MM.1S (cell line): ENCODE data around the gene SMC1B.

Source experiments
- DNase-seq: peaks from one replicate; pipeline ENCODE4 v3.0.0-alpha.2; 2015
- H2AFZ ChIP-seq: fragments of 300-600 bp; sonication (generic); 2 replicates; pipeline ENCODE4 v1.6.0; 2016; ENCODE audit warnings: antibody characterized with exemption, low read length
- H3F3A ChIP-seq: fragments of 300-600 bp; sonication (generic); 2 replicates; pipeline ENCODE4 v1.6.1; 2016; ENCODE audit warnings: mild to moderate bottlenecking, antibody characterized with exemption, low read length, moderate library complexity, mixed read lengths; ENCODE audit not compliant: insufficient read depth
- H3K27ac ChIP-seq: fragments of 300-600 bp; sonication (generic); 2 replicates; pipeline ENCODE4 v1.5.1; 2016; ENCODE audit warnings: mild to moderate bottlenecking, low read length
- H3K27me3 ChIP-seq: fragments of 300-600 bp; sonication (generic); replicated peaks from 2 replicates; pipeline ENCODE4 v1.6.0; 2016; ENCODE audit warnings: low read length; ENCODE audit not compliant: insufficient read depth
- H3K36me3 ChIP-seq: fragments of 300-600 bp; sonication (generic); replicated peaks from 2 replicates; pipeline ENCODE4 v1.6.1; 2016; ENCODE audit warnings: mild to moderate bottlenecking, low read length, mixed read lengths; ENCODE audit not compliant: insufficient read depth
- H3K4me1 ChIP-seq: fragments of 300-600 bp; sonication (generic); 2 replicates; pipeline ENCODE4 v1.6.1; 2016; ENCODE audit warnings: low read length, mixed read lengths
- H3K4me2 ChIP-seq: fragments of 300-600 bp; sonication (generic); 2 replicates; pipeline ENCODE4 v1.6.0; 2016; ENCODE audit warnings: low read depth, low read length
- H3K4me3 ChIP-seq: fragments of 300-600 bp; sonication (generic); 2 replicates; pipeline ENCODE4 v1.5.1; 2016; ENCODE audit warnings: low read length, mixed read lengths
- H3K79me2 ChIP-seq: fragments of 300-600 bp; sonication (generic); 2 replicates; pipeline ENCODE4 v1.6.1; 2016; ENCODE audit warnings: mixed run types, low read length, mixed read lengths
- H3K9ac ChIP-seq: fragments of 300-600 bp; sonication (generic); 2 replicates; pipeline ENCODE4 v1.6.1; 2016; ENCODE audit warnings: low read length, mixed read lengths
- H3K9me2 ChIP-seq: fragments of 300-600 bp; sonication (generic); replicated peaks from 2 replicates; pipeline ENCODE4 v1.6.1; 2016; ENCODE audit warnings: mild to moderate bottlenecking, low read length, mixed read lengths; ENCODE audit not compliant: insufficient read depth
- H3K9me3 ChIP-seq: fragments of 300-600 bp; sonication (generic); replicated peaks from 2 replicates; pipeline ENCODE4 v1.6.1; 2016; ENCODE audit warnings: mild to moderate bottlenecking, low read length, mixed read lengths; ENCODE audit not compliant: insufficient read depth
- H4K20me1 ChIP-seq: fragments of 300-600 bp; sonication (generic); 2 replicates; pipeline ENCODE4 v1.6.1; 2016; ENCODE audit warnings: mild to moderate bottlenecking, low read length, moderate library complexity, mixed read lengths; ENCODE audit not compliant: insufficient read depth
- EZH2 ChIP-seq: fragments of 300-600 bp; sonication (generic); optimal IDR thresholded peaks from 2 replicates; pipeline ENCODE3; 2017; ENCODE audit warnings: low read depth, mild to moderate bottlenecking, antibody characterized with exemption, low read length, mixed read lengths
- EZH2phosphoT487 ChIP-seq: fragments of 300-600 bp; sonication (generic); IDR thresholded peaks from 2 replicates; pipeline ENCODE4 v1.6.1; 2018; ENCODE audit warnings: antibody characterized with exemption, low read length
- TF ChIP-seq, protein P1 (sequence below): fragments of 300-600 bp; sonication (generic); IDR thresholded peaks from 2 replicates; pipeline ENCODE4 v1.5.1; 2016; ENCODE audit warnings: antibody characterized with exemption, low read length, mixed read lengths

SMC1B gene

DNA sequence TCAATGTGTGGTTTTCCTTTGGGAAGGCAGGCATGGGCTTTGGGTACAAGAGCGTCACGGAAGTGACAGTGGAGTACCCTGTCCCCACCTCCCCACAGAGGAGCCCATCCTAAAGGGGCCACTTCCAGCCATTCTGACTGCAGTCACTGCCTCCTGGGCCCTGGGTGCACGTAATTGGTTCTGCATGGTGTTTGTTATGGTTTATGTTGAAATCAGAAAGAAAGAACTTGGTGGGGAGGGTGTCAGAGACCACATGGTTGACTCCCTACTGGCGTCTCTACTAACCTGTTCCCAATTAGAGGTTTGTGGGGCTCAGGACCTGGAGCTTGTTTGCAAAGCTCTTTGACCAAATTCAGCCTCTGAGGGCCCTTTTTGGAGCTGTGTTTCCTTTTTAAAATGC lies 40.9 kb upstream of the SMC1B start:
- Histone ChIP-seq H3K27ac (no peak overlapping the region), H3K9me3 (no peaks in the 10 kb centered on the region), H3K4me1 (no peaks in the 10 kb centered on the region), H3F3A (no peaks in the 10 kb centered on the region), H3K4me3 (no peak overlapping the region), H3K36me3 (no peaks in the 10 kb centered on the region), H2AFZ (no peak overlapping the region), H3K79me2 (no peaks in the 10 kb centered on the region), H3K9ac (no peak overlapping the region), H3K27me3 (peaks cover 98% of the 10 kb centered on the region), H4K20me1 (no peaks in the 10 kb centered on the region), H3K4me2 (no peak overlapping the region), H3K9me2 (no peaks in the 10 kb centered on the region)
- no peak for DNase-seq
- TF ChIP-seq EZH2phosphoT487 (no peak), EZH2 (no peak)
- TF ChIP-seq, protein P1, sequence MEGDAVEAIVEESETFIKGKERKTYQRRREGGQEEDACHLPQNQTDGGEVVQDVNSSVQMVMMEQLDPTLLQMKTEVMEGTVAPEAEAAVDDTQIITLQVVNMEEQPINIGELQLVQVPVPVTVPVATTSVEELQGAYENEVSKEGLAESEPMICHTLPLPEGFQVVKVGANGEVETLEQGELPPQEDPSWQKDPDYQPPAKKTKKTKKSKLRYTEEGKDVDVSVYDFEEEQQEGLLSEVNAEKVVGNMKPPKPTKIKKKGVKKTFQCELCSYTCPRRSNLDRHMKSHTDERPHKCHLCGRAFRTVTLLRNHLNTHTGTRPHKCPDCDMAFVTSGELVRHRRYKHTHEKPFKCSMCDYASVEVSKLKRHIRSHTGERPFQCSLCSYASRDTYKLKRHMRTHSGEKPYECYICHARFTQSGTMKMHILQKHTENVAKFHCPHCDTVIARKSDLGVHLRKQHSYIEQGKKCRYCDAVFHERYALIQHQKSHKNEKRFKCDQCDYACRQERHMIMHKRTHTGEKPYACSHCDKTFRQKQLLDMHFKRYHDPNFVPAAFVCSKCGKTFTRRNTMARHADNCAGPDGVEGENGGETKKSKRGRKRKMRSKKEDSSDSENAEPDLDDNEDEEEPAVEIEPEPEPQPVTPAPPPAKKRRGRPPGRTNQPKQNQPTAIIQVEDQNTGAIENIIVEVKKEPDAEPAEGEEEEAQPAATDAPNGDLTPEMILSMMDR = no peak

DNA sequence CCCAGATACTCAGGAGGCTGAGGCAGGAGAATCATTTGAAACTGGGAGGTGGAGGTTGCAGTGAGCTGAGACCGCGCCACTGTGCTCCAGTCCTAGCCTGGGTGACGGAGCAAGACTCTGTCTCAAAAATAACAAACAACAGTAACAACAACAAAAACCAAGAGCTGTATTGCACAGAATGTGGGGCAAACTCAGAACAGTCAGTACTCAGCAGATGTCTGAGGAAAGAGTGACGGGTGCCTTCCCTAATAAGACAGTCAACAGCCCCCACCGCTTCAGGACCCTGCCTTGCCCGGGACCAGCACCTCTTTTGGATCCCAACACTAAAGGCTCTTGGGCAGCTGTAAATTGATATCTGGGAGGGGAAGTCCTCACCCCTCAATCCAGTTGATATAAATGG lies 40.4 kb upstream of the SMC1B start:
- no peaks in the 10 kb centered on the region for H3K4me1 ChIP-seq
- H3K9me2 ChIP-seq = no peaks in the 10 kb centered on the region
- H4K20me1 ChIP-seq = no peaks in the 10 kb centered on the region
- no peak overlapping the region for H3K4me2 ChIP-seq
- no peaks in the 10 kb centered on the region for H3F3A ChIP-seq
- no peak overlapping the region for H2AFZ ChIP-seq
- TF ChIP-seq, protein P1 = no peak
- no peak for TF ChIP-seq EZH2
- no peak for TF ChIP-seq EZH2phosphoT487
- no peaks in the 10 kb centered on the region for H3K79me2 ChIP-seq
- no peak overlapping the region for H3K9ac ChIP-seq
- no peaks in the 10 kb centered on the region for H3K9me3 ChIP-seq
- DNase-seq = no peak
- no peak overlapping the region for H3K27ac ChIP-seq
- no peak overlapping the region for H3K4me3 ChIP-seq
- H3K36me3 ChIP-seq = no peaks in the 10 kb centered on the region
- H3K27me3 ChIP-seq = peaks cover 97% of the 10 kb centered on the region

DNA sequence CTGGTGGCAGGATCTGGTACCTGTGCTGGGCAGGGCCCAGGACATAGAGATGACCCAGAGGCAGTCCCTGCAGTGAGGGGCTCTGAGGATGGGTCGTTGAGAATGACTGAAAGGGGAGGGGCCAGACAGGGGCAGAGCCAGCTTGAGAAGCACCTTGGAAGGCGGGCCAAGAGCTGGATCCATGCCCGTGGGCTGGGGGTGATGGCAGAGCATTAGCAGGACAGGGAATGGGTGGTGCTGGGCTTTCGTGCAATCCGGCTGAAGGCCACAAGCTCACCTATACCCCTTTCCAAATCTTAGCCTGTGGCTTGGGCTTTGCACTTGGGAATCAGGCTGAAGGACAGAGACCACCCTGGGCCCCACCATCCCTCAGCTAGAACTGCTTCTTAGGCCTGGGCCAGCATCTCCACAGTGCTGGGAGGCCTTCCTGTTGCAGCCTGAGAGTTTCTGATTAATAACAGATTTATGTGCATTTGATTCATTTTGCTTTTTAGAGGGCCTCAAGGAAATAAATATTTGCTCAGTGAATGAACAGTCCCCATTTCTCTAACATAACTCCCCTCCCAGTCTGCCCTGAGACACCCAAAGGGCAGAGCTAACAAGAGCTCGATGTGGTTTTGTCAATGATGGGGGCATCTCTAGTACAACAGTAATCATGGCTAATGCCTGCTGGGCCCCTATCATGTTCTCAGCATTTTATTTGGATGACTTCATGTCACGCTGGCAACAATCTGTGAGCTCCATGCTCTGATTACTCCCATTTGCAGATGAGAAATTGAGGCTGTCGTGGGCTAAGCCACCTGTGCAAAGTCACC lies 39.4 kb upstream of the SMC1B start:
- no peaks in the 10 kb centered on the region for H3F3A ChIP-seq
- no peak overlapping the region for H3K4me2 ChIP-seq
- no peaks in the 10 kb centered on the region for H3K36me3 ChIP-seq
- TF ChIP-seq, protein P1 = no peak
- TF ChIP-seq EZH2phosphoT487 (no peak), EZH2 (no peak)
- no peaks in the 10 kb centered on the region for H3K9me2 ChIP-seq
- H3K4me1 ChIP-seq = no peaks in the 10 kb centered on the region
- no peaks in the 10 kb centered on the region for H4K20me1 ChIP-seq
- no peaks in the 10 kb centered on the region for H3K9me3 ChIP-seq
- no peak overlapping the region for H2AFZ ChIP-seq
- no peaks in the 10 kb centered on the region for H3K79me2 ChIP-seq
- no peak for DNase-seq
- H3K9ac ChIP-seq = no peak overlapping the region
- H3K27me3 ChIP-seq = peaks cover 98% of the 10 kb centered on the region
- H3K4me3 ChIP-seq = no peak overlapping the region
- no peak overlapping the region for H3K27ac ChIP-seq
